ENCODE data around the gene EMC6.

EMC6 gene

DNA sequence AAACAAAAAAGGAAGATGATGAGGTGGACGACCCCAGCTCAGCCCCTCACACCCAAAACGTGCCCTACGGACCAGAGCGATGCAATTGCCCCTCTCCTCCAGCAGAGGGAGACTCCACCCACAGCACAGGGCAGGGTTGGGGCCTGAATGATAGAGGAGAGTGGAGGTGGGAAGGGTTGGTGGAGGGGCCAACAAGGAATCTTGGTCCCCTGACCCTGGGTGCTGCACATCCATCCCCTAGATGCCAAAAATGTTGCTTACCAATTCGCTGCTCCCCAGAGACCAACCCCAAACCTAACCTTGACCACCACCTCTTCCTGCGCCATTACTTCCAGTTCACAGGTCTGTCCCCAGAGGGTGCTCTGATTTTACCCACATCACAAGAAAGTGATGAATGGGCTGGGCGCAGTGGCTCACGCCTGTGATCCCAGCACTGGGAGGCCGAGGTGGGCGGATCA is 14.5 kb downstream of the EMC6 start:
- no peak overlapping the region for H3K4me2 ChIP-seq (ENCODE audit: low read length)

DNA sequence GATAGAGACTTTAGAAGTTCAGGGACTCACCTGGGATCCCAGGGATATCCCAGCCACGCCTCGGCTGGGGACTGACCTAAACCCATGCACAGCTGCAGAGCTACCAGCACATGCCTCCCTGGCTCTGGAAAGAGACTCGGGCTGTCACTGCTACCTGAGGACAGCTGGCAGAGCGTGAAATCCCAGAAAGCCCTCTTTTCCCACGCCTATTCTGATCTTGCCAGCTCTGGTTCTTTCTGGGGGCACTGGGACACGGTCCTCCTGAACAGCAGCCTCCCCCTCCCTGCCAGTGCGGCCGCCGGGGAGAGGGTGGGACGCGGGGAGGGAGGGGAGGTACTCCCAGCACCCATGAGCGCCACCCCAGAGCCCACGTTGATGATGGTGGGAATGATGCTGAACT is 16.6 kb downstream of the EMC6 start:
- no peaks in the 10 kb centered on the region for H3K9me3 ChIP-seq (ENCODE audit: low read length)
- TF ChIP-seq, protein P1, sequence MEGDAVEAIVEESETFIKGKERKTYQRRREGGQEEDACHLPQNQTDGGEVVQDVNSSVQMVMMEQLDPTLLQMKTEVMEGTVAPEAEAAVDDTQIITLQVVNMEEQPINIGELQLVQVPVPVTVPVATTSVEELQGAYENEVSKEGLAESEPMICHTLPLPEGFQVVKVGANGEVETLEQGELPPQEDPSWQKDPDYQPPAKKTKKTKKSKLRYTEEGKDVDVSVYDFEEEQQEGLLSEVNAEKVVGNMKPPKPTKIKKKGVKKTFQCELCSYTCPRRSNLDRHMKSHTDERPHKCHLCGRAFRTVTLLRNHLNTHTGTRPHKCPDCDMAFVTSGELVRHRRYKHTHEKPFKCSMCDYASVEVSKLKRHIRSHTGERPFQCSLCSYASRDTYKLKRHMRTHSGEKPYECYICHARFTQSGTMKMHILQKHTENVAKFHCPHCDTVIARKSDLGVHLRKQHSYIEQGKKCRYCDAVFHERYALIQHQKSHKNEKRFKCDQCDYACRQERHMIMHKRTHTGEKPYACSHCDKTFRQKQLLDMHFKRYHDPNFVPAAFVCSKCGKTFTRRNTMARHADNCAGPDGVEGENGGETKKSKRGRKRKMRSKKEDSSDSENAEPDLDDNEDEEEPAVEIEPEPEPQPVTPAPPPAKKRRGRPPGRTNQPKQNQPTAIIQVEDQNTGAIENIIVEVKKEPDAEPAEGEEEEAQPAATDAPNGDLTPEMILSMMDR (IDR thresholded peaks at IDR 0.05; ENCODE audit: low read length), result no peak
- no peak for TF ChIP-seq EZH2 (IDR thresholded peaks at IDR 0.05; ENCODE audit: borderline replicate concordance, low read length)
- no peaks in the 10 kb centered on the region for H3K27me3 ChIP-seq (ENCODE audit: insufficient read depth, low read length)
- H3K4me1 ChIP-seq (ENCODE audit: insufficient read depth, low read length, severe bottlenecking), result peaks cover 24% of the 10 kb centered on the region
- peaks cover 12% of the 10 kb centered on the region; the same call in 1 of the 2 replicates for H3K36me3 ChIP-seq (ENCODE audit: insufficient read depth, low read length)
- H3K4me3 ChIP-seq (ENCODE audit: low read depth, low read length, poor library complexity, severe bottlenecking), result no peak overlapping the region
- peak overlapping the region; percentile 88 for H3K27ac ChIP-seq (ENCODE audit: low read depth, low read length, poor library complexity, severe bottlenecking)
- no peak overlapping the region for H3K4me2 ChIP-seq (ENCODE audit: low read length)
- no peaks in the 10 kb centered on the region for H3K9me2 ChIP-seq (ENCODE audit: low read depth, low read length)
- H4K20me1 ChIP-seq (ENCODE audit: insufficient read depth, low read length), result no peaks in the 10 kb centered on the region
- no peaks in the 10 kb centered on the region for H3K79me2 ChIP-seq (ENCODE audit: insufficient read depth, low read length)
- H2AFZ ChIP-seq (ENCODE audit: low read length), result no peak overlapping the region
- no peak overlapping the region for H3K9ac ChIP-seq (ENCODE audit: low read length)
- H3F3A ChIP-seq (ENCODE audit: insufficient read depth, low read length), result no peaks in the 10 kb centered on the region; the same call in 1 of the 2 replicates

More for the DNA sequence above, 14.5 kb downstream of the EMC6 start:
- peaks cover 7% of the 10 kb centered on the region; the same call in 1 of the 2 replicates for H3K36me3 ChIP-seq (ENCODE audit: insufficient read depth, low read length)
- no peaks in the 10 kb centered on the region; the same call in 1 of the 2 replicates for H3F3A ChIP-seq (ENCODE audit: insufficient read depth, low read length)
- no peak overlapping the region for H2AFZ ChIP-seq (ENCODE audit: low read length)
- no peak overlapping the region for H3K9ac ChIP-seq (ENCODE audit: low read length)
- H4K20me1 ChIP-seq (ENCODE audit: insufficient read depth, low read length), result no peaks in the 10 kb centered on the region
- no peak overlapping the region for H3K27ac ChIP-seq (ENCODE audit: low read depth, low read length, poor library complexity, severe bottlenecking)
- H3K4me3 ChIP-seq (ENCODE audit: low read depth, low read length, poor library complexity, severe bottlenecking), result no peak overlapping the region
- peaks cover 3% of the 10 kb centered on the region for H3K4me1 ChIP-seq (ENCODE audit: insufficient read depth, low read length, severe bottlenecking)
- TF ChIP-seq, protein P1 (IDR thresholded peaks at IDR 0.05; ENCODE audit: low read length), result peak; percentile 97
- TF ChIP-seq EZH2 (IDR thresholded peaks at IDR 0.05; ENCODE audit: borderline replicate concordance, low read length), result no peak
- no peaks in the 10 kb centered on the region for H3K27me3 ChIP-seq (ENCODE audit: insufficient read depth, low read length)
- H3K9me3 ChIP-seq (ENCODE audit: low read length), result no peaks in the 10 kb centered on the region
- no peaks in the 10 kb centered on the region for H3K79me2 ChIP-seq (ENCODE audit: insufficient read depth, low read length)
- H3K9me2 ChIP-seq (ENCODE audit: low read depth, low read length), result no peaks in the 10 kb centered on the region

DNA sequence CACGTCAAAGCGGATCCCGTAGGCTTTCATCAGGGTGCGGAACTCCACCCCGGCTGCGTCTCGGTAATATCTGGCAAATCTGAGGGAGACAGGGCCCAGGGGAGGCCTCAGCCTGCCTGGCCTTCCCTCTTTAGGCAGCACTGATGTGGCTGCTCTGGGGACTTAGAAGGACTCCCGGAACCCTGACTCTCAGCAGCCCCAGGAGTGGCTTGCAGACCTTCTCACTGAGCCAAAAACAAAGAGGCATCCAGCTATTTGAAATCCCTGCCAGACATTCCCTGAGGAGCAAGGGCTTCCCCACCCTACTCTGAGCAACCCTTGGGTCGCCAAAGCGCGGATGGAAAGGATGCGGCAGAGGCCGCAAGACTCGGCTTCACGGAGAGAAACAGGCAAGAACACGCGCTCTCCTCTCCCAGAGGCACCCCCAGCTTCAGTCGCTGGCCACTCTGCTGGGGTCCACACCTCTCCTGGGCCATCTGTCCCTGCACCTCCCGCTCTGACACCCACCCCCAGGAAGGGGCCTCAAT is 19.5 kb downstream of the EMC6 start:
- Histone ChIP-seq H3K4me2 (ENCODE audit: low read length) (peak overlapping the region; percentile 51), H4K20me1 (ENCODE audit: insufficient read depth, low read length) (no peaks in the 10 kb centered on the region), H3F3A (ENCODE audit: insufficient read depth, low read length) (no peaks in the 10 kb centered on the region; the same call in 1 of the 2 replicates), H2AFZ (ENCODE audit: low read length) (no peak overlapping the region), H3K9me3 (ENCODE audit: low read length) (no peaks in the 10 kb centered on the region), H3K79me2 (ENCODE audit: insufficient read depth, low read length) (no peaks in the 10 kb centered on the region), H3K4me1 (ENCODE audit: insufficient read depth, low read length, severe bottlenecking) (peaks cover 39% of the 10 kb centered on the region), H3K36me3 (ENCODE audit: insufficient read depth, low read length) (peaks cover 5% of the 10 kb centered on the region; the same call in 1 of the 2 replicates), H3K9me2 (ENCODE audit: low read depth, low read length) (no peaks in the 10 kb centered on the region), H3K27ac (ENCODE audit: low read depth, low read length, poor library complexity, severe bottlenecking) (peak overlapping the region; percentile 92), H3K9ac (ENCODE audit: low read length) (peak overlapping the region; percentile 44; the same call in 1 of the 2 replicates), H3K27me3 (ENCODE audit: insufficient read depth, low read length) (no peaks in the 10 kb centered on the region), H3K4me3 (ENCODE audit: low read depth, low read length, poor library complexity, severe bottlenecking) (peak overlapping the region; percentile 25)
- TF ChIP-seq EZH2 (IDR thresholded peaks at IDR 0.05; ENCODE audit: borderline replicate concordance, low read length), result no peak
- TF ChIP-seq, protein P1 (IDR thresholded peaks at IDR 0.05; ENCODE audit: low read length), result no peak

Measured in OCI-LY1 (cell line).